ENCODE results near the gene ANKRD44. TPM values are rescaled to one million over a fixed set of nuclear protein-coding genes. Genes with fewer than 3 reads are reported as not detected.

The ANKRD44 gene
- total and polyA plus RNA-seq, 2 experiments from 2014 or later: 2.9 to 4.9 TPM

- no peaks in the 10 kb centered on the region for H3K9me2 ChIP-seq (ENCODE audit: insufficient read depth)
- no peaks in the 10 kb centered on the region for H3K36me3 ChIP-seq (ENCODE audit: low read depth)
- H3K4me2 ChIP-seq (ENCODE audit: unreplicated experiment): peak overlapping the region; percentile 43
- peak; percentile 30 for DNase-seq
- peaks cover 19% of the 10 kb centered on the region for H3F3A ChIP-seq (ENCODE audit: insufficient read depth)
- H3K4me3 ChIP-seq: no peak overlapping the region
- in situ Hi-C loops (cut with MboI): no loop called here
- H3K9me3 ChIP-seq (ENCODE audit: low read depth): no peaks in the 10 kb centered on the region
- no peaks in the 10 kb centered on the region for H4K20me1 ChIP-seq (ENCODE audit: insufficient read depth)
- TF ChIP-seq EZH2phosphoT487 (IDR thresholded peaks at IDR 0.05; ENCODE audit: insufficient read depth, low read depth) (no peak), EZH2 (IDR thresholded peaks at IDR 0.05; ENCODE audit: insufficient read depth, poor library complexity, severe bottlenecking) (no peak)
- H2AFZ ChIP-seq: no peak overlapping the region
- no peaks in the 10 kb centered on the region for H3K27me3 ChIP-seq (replicated peaks; ENCODE audit: insufficient read depth)
- peaks cover 20% of the 10 kb centered on the region for H3K4me1 ChIP-seq (ENCODE audit: insufficient read depth)
- 61 to 64% methylated on average over 7 of the region's 7 CpGs for WGBS, 2 experiments (ENCODE audit: low coverage in 1 of 2, low lambda C conversion rate in 2 of 2, missing lambda C conversion rate in 2 of 2)
- peak overlapping the region; percentile 55 for H3K27ac ChIP-seq
- no peak overlapping the region for H3K9ac ChIP-seq
- H3K79me2 ChIP-seq (ENCODE audit: insufficient read depth): no peaks in the 10 kb centered on the region
Observed at GRCh38 chr2:197158591-197159550, 151.7 kb downstream of the ANKRD44 start.

GRCh38 chr2:197157879-197158537, 152.6 kb downstream of the ANKRD44 start:
- Histone ChIP-seq H3K9ac (no peak overlapping the region), H3K27me3 (replicated peaks; ENCODE audit: insufficient read depth) (no peaks in the 10 kb centered on the region), H3K4me2 (ENCODE audit: unreplicated experiment) (no peak overlapping the region), H3F3A (ENCODE audit: insufficient read depth) (peaks cover 19% of the 10 kb centered on the region), H3K79me2 (ENCODE audit: insufficient read depth) (no peaks in the 10 kb centered on the region), H3K27ac (no peak overlapping the region), H3K9me3 (ENCODE audit: low read depth) (no peaks in the 10 kb centered on the region), H2AFZ (no peak overlapping the region), H4K20me1 (ENCODE audit: insufficient read depth) (no peaks in the 10 kb centered on the region), H3K36me3 (ENCODE audit: low read depth) (no peaks in the 10 kb centered on the region), H3K4me1 (ENCODE audit: insufficient read depth) (peaks cover 20% of the 10 kb centered on the region), H3K4me3 (no peak overlapping the region), H3K9me2 (ENCODE audit: insufficient read depth) (no peaks in the 10 kb centered on the region)
- TF ChIP-seq EZH2phosphoT487 (IDR thresholded peaks at IDR 0.05; ENCODE audit: insufficient read depth, low read depth) (no peak), EZH2 (IDR thresholded peaks at IDR 0.05; ENCODE audit: insufficient read depth, poor library complexity, severe bottlenecking) (no peak)
- in situ Hi-C loops (cut with MboI): no loop called here
- WGBS, 2 experiments (ENCODE audit: low coverage in 1 of 2, low lambda C conversion rate in 2 of 2, missing lambda C conversion rate in 2 of 2): 90 to 92% methylated on average over 9 of the region's 9 CpGs
- DNase-seq: no peak

- H4K20me1 ChIP-seq (ENCODE audit: insufficient read depth): no peaks in the 10 kb centered on the region
- no peak overlapping the region for H3K27ac ChIP-seq
- 64 to 68% methylated on average over 6 of the region's 6 CpGs for WGBS, 2 experiments (ENCODE audit: low coverage in 1 of 2, low lambda C conversion rate in 2 of 2, missing lambda C conversion rate in 2 of 2)
- no peak overlapping the region for H3K9ac ChIP-seq
- peaks cover 28% of the 10 kb centered on the region for H3K4me1 ChIP-seq (ENCODE audit: insufficient read depth)
- H3K4me3 ChIP-seq: no peak overlapping the region
- DNase-seq: no peak
- H3K36me3 ChIP-seq (ENCODE audit: low read depth): no peaks in the 10 kb centered on the region
- H3K9me2 ChIP-seq (ENCODE audit: insufficient read depth): no peaks in the 10 kb centered on the region
- H3K9me3 ChIP-seq (ENCODE audit: low read depth): no peaks in the 10 kb centered on the region
- no peak overlapping the region for H3K4me2 ChIP-seq (ENCODE audit: unreplicated experiment)
- peaks cover 27% of the 10 kb centered on the region for H3F3A ChIP-seq (ENCODE audit: insufficient read depth)
- H3K79me2 ChIP-seq (ENCODE audit: insufficient read depth): no peaks in the 10 kb centered on the region
- H3K27me3 ChIP-seq (replicated peaks; ENCODE audit: insufficient read depth): no peaks in the 10 kb centered on the region
- TF ChIP-seq EZH2 (IDR thresholded peaks at IDR 0.05; ENCODE audit: insufficient read depth, poor library complexity, severe bottlenecking) (no peak), EZH2phosphoT487 (IDR thresholded peaks at IDR 0.05; ENCODE audit: insufficient read depth, low read depth) (no peak)
- in situ Hi-C loops (cut with MboI): no loop called here
- H2AFZ ChIP-seq: no peak overlapping the region
Observed at GRCh38 chr2:197156771-197157170, 153.8 kb downstream of the ANKRD44 start.

- Histone ChIP-seq H3K27ac (0 out of 2 replicates have a peak overlapping the region, but pooled peaks have one; percentile 12), H3K27me3 (replicated peaks; ENCODE audit: insufficient read depth) (no peaks in the 10 kb centered on the region), H4K20me1 (ENCODE audit: insufficient read depth) (no peaks in the 10 kb centered on the region), H3K4me3 (no peak overlapping the region), H3K36me3 (ENCODE audit: low read depth) (no peaks in the 10 kb centered on the region), H3K9me2 (ENCODE audit: insufficient read depth) (no peaks in the 10 kb centered on the region), H3K9me3 (ENCODE audit: low read depth) (no peaks in the 10 kb centered on the region), H3K9ac (no peak overlapping the region), H2AFZ (no peak overlapping the region), H3K79me2 (ENCODE audit: insufficient read depth) (no peaks in the 10 kb centered on the region), H3K4me1 (ENCODE audit: insufficient read depth) (peaks cover 8% of the 10 kb centered on the region; the same call in 1 of the 2 replicates), H3K4me2 (ENCODE audit: unreplicated experiment) (no peak overlapping the region), H3F3A (ENCODE audit: insufficient read depth) (0 out of 2 replicates have a peak, but pooled peaks cover 8% of the 10 kb centered on the region)
- no peak for TF ChIP-seq EZH2phosphoT487 (IDR thresholded peaks at IDR 0.05; ENCODE audit: insufficient read depth, low read depth)
- TF ChIP-seq EZH2 (IDR thresholded peaks at IDR 0.05; ENCODE audit: insufficient read depth, poor library complexity, severe bottlenecking): no peak
- WGBS, 2 experiments (ENCODE audit: low coverage in 1 of 2, low lambda C conversion rate in 2 of 2, missing lambda C conversion rate in 2 of 2): 78 to 79% methylated on average over 7 of the region's 7 CpGs
- in situ Hi-C loops (cut with MboI): no loop called here
- peak; percentile 51 for DNase-seq
Observed at GRCh38 chr2:197152451-197153228, 157.9 kb downstream of the ANKRD44 start.
